Measurements from ENCODE around the gene CDC42EP4. TPM values are rescaled to one million over a fixed set of nuclear protein-coding genes. Genes with fewer than 3 reads are reported as not detected.

Gene CDC42EP4
- total RNA-seq, 2 donors from 2014 or later = 73.8 to 134 TPM

GRCh38 chr17:73249700-73250099 lies 62.1 kb downstream of the CDC42EP4 start:
- ATAC-seq (ENCODE audit: insufficient number of reproducible peaks, low FRiP score, low read depth) = no peak
- no peak overlapping the region for H3K4me3 ChIP-seq
- TF ChIP-seq CTCF (IDR thresholded peaks at IDR 0.05) = no peak

GRCh38 chr17:73248532-73248931 lies 63.3 kb downstream of the CDC42EP4 start:
- no peaks in the 10 kb centered on the region for H3K9me3 ChIP-seq
- H3K36me3 ChIP-seq = peaks cover 9% of the 10 kb centered on the region
- no peaks in the 10 kb centered on the region for H3K27me3 ChIP-seq (replicated peaks; ENCODE audit: insufficient read depth)
- H3K4me1 ChIP-seq (ENCODE audit: control insufficient read depth in 1 of 2, low read depth in 2 of 2) = no peaks in the 10 kb centered on the region
- H3K4me3 ChIP-seq = no peak overlapping the region
- TF ChIP-seq CTCF (IDR thresholded peaks at IDR 0.05) = no peak
- DNase-seq (ENCODE audit: low spot score) (no peak), ATAC-seq (ENCODE audit: insufficient number of reproducible peaks, low FRiP score, low read depth) (no peak)
- no peak overlapping the region for H3K27ac ChIP-seq

More at GRCh38 chr17:73249700-73250099, 62.1 kb downstream of the CDC42EP4 start:
- Histone ChIP-seq H3K36me3 (peaks cover 6% of the 10 kb centered on the region), H3K9me3 (no peaks in the 10 kb centered on the region), H3K4me1 (ENCODE audit: control insufficient read depth in 1 of 2, low read depth in 2 of 2) (no peaks in the 10 kb centered on the region), H3K27ac (no peak overlapping the region), H3K27me3 (replicated peaks; ENCODE audit: insufficient read depth) (no peaks in the 10 kb centered on the region)
- no peak for DNase-seq (ENCODE audit: low spot score)

GRCh38 chr17:73247726-73248125 lies 64.1 kb downstream of the CDC42EP4 start:
- H3K4me3 ChIP-seq = no peak overlapping the region
- no peaks in the 10 kb centered on the region for H3K27me3 ChIP-seq (replicated peaks; ENCODE audit: insufficient read depth)
- no peaks in the 10 kb centered on the region for H3K4me1 ChIP-seq (ENCODE audit: control insufficient read depth in 1 of 2, low read depth in 2 of 2)
- peaks cover 9% of the 10 kb centered on the region for H3K36me3 ChIP-seq
- TF ChIP-seq CTCF (IDR thresholded peaks at IDR 0.05) = no peak
- ATAC-seq (ENCODE audit: insufficient number of reproducible peaks, low FRiP score, low read depth) = no peak
- H3K9me3 ChIP-seq = no peaks in the 10 kb centered on the region
- H3K27ac ChIP-seq = no peak overlapping the region
- DNase-seq (ENCODE audit: low spot score) = no peak

GRCh38 chr17:73240561-73240960 lies 71.2 kb downstream of the CDC42EP4 start:
- H3K9me3 ChIP-seq = no peaks in the 10 kb centered on the region
- H3K4me1 ChIP-seq (ENCODE audit: control insufficient read depth in 1 of 2, low read depth in 2 of 2) = peaks cover 4 to 13% of the 10 kb centered on the region in 2 donors
- no peaks in the 10 kb centered on the region for H3K27me3 ChIP-seq (replicated peaks; ENCODE audit: insufficient read depth)
- H3K27ac ChIP-seq = no peak overlapping the region
- no peak for ATAC-seq (ENCODE audit: insufficient number of reproducible peaks, low FRiP score, low read depth)
- H3K36me3 ChIP-seq = peaks cover 13% of the 10 kb centered on the region
- no peak for DNase-seq (ENCODE audit: low spot score)
- no peak for TF ChIP-seq CTCF (IDR thresholded peaks at IDR 0.05)
- no peak overlapping the region for H3K4me3 ChIP-seq

GRCh38 chr17:73237714-73238113 lies 74.1 kb downstream of the CDC42EP4 start:
- Histone ChIP-seq H3K27ac (no peak overlapping the region), H3K4me1 (ENCODE audit: control insufficient read depth in 1 of 2, low read depth in 2 of 2) (peaks cover 11 to 22% of the 10 kb centered on the region in 2 donors), H3K27me3 (replicated peaks; ENCODE audit: insufficient read depth) (no peaks in the 10 kb centered on the region), H3K9me3 (no peaks in the 10 kb centered on the region), H3K36me3 (peaks cover 13% of the 10 kb centered on the region), H3K4me3 (no peak overlapping the region)
- DNase-seq (ENCODE audit: low spot score) = no peak
- no peak for ATAC-seq (ENCODE audit: insufficient number of reproducible peaks, low FRiP score, low read depth)
- TF ChIP-seq CTCF (IDR thresholded peaks at IDR 0.05) = no peak
